H1 (cell line): ENCODE measurements around the gene KRT8. TPM values are rescaled to one million over a fixed set of nuclear protein-coding genes. Genes with fewer than 3 reads are reported as not detected.

Experiments used
- CHD7 ChIP-seq: fragments of 300-600 bp; sonication (generic); IDR thresholded peaks from 2 replicates; pipeline ENCODE4 v1.7.1; 2012; ENCODE audit warnings: low read length, moderate library complexity, mild to moderate bottlenecking, inconsistent platforms; ENCODE audit not compliant: insufficient replicate concordance
- CTBP2 ChIP-seq: IDR thresholded peaks from 2 replicates; pipeline ENCODE4 v1.7.0; 2011; ENCODE audit warnings: borderline replicate concordance, mild to moderate bottlenecking, moderate library complexity, mixed read lengths, low read length; ENCODE audit not compliant: insufficient read depth, insufficient read length
- E2F6 ChIP-seq: IDR thresholded peaks from 2 replicates; pipeline ENCODE4 v1.6.1; 2012; ENCODE audit warnings: inconsistent platforms
- FOSL1 ChIP-seq: IDR thresholded peaks from 2 replicates; pipeline ENCODE4 v1.6.1; 2011; ENCODE audit warnings: mild to moderate bottlenecking, low read depth, low read length, moderate library complexity; ENCODE audit not compliant: insufficient read depth
- MAX ChIP-seq: IDR thresholded peaks from 2 replicates; pipeline ENCODE4 v1.6.1; 2012; ENCODE audit warnings: inconsistent platforms
- POLR2AphosphoS5 ChIP-seq: IDR thresholded peaks from 2 replicates; pipeline ENCODE4 v1.6.1; 2011; ENCODE audit warnings: low read depth, low read length
- POU5F1 ChIP-seq: IDR thresholded peaks from 2 replicates; pipeline ENCODE4 v1.6.1; 2011; ENCODE audit warnings: low read depth, mild to moderate bottlenecking, low read length, moderate library complexity
- SIN3A ChIP-seq, 2 experiments: IDR thresholded peaks in 1 of 2; conservative IDR thresholded peaks in 1 of 2; 2 replicates each; pipeline ENCODE4 v1.6.1; 2011 to 2012; ENCODE audit warnings: low read length in 2 of 2, improper control_type of control experiment in 1 of 2, low read depth in 1 of 2, mild to moderate bottlenecking in 1 of 2
- TBP ChIP-seq: IDR thresholded peaks from 2 replicates; pipeline ENCODE4 v1.6.1; 2011; ENCODE audit warnings: low read depth, low read length, improper control_type of control experiment
- polyA plus RNA-seq, 7 experiments: library from polyadenylated mRNA; depleted of rRNA in 3 of 7; stranded (reverse) in 5 of 7; unstranded in 2 of 7; fragments of >200 nt in 5 of 7; fragments of 200-250 nt in 2 of 7; gene quantifications; 1 replicate in 5 of 7; 2 replicates in 1 of 7; 4 replicates in 1 of 7; pipeline versions ENCODE4 v1.2.1 to v1.2.3, GENCODE V29; 2011 to 2013; ENCODE audit warnings: missing spikeins in 2 of 7, mixed read lengths in 2 of 7
- total RNA-seq: library from RNA; stranded (reverse); fragmentation: NEBNext Ultra II Directional; extraction: Animal tissue kit (Norgen Biotek cat#: 25700); gene quantifications from 2 replicates; pipeline ENCODE4 v1.2.1, GENCODE V29; 2021

Gene KRT8
- total and polyA plus RNA-seq, 2 of the 8 experiments (the other 6 are each of a cell fraction or from before 2014, with no cell fraction given) = 280 to 290 TPM

- TF ChIP-seq CHD7 = no peak
- TF ChIP-seq TBP = no peak
- TF ChIP-seq FOSL1 = no peak
- no peak for TF ChIP-seq MAX
- no peak for TF ChIP-seq E2F6
- TF ChIP-seq CTBP2 = no peak
- no peak for TF ChIP-seq SIN3A (conservative IDR thresholded peaks at IDR 0.05 in 1 of 2, IDR thresholded peaks at IDR 0.05 in 1 of 2; ENCODE audit: low read depth in 1 of 2, low read length in 2 of 2)
- TF ChIP-seq POLR2AphosphoS5 = no peak
- TF ChIP-seq POU5F1 = no peak
These were observed 16.8 kb upstream of the KRT8 start (continued) for GRCh38 chr12:52921488-52922165.
